Vagina (tissue), 2 donors: ENCODE data around the gene UBA6.

ENCODE experiments used
- POLR2A ChIP-seq, 2 donors: fragments of 450-650 bp; IDR thresholded peaks; one replicate each; pipeline ENCODE4 v1.6.1; 2017; ENCODE audit warnings: antibody characterized with exemption in 2 of 2, mild to moderate bottlenecking in 2 of 2, moderate library complexity in 2 of 2
- TF ChIP-seq, protein P1 (sequence below), 3 experiments: fragments of 450-650 bp in 2 of 3; fragments of 200-600 bp in 1 of 3; sonication (generic) in 1 of 3; IDR thresholded peaks; one replicate each; pipeline ENCODE4 v1.5.1; 2017 to 2019; ENCODE audit warnings: antibody characterized with exemption in 3 of 3, mild to moderate bottlenecking in 2 of 3, moderate library complexity in 2 of 3

DNA sequence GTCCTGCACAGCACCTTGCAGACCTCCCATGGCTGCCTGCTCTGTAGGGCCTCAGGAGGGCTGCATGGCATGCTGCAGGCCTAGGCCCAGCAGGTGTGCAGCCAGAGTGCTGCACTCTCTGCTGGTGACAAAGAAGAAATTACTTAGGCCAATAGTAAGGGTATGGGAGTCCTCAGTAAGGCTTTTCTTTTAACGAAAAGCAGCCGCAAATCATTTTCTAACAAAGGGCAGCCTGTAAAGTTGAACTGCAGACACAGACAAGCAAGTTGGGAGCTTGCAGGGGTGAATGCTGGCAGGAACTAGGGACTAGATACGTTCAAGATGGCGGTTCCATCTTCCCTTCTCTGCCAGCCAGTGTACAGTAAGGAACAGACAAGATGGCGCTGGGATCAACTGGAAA, 22.4 kb upstream of the UBA6 start:
- TF ChIP-seq, protein P1, sequence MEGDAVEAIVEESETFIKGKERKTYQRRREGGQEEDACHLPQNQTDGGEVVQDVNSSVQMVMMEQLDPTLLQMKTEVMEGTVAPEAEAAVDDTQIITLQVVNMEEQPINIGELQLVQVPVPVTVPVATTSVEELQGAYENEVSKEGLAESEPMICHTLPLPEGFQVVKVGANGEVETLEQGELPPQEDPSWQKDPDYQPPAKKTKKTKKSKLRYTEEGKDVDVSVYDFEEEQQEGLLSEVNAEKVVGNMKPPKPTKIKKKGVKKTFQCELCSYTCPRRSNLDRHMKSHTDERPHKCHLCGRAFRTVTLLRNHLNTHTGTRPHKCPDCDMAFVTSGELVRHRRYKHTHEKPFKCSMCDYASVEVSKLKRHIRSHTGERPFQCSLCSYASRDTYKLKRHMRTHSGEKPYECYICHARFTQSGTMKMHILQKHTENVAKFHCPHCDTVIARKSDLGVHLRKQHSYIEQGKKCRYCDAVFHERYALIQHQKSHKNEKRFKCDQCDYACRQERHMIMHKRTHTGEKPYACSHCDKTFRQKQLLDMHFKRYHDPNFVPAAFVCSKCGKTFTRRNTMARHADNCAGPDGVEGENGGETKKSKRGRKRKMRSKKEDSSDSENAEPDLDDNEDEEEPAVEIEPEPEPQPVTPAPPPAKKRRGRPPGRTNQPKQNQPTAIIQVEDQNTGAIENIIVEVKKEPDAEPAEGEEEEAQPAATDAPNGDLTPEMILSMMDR (IDR thresholded peaks at IDR 0.05), result no peak
- no peak for TF ChIP-seq POLR2A (IDR thresholded peaks at IDR 0.05)
